Measurements from ENCODE around the gene SENP7. TPM values are rescaled to one million over a fixed set of nuclear protein-coding genes. Genes with fewer than 3 reads are reported as not detected.

Gene SENP7
- total RNA-seq, 1 donor from 2014 or later = 12.2 TPM

DNA sequence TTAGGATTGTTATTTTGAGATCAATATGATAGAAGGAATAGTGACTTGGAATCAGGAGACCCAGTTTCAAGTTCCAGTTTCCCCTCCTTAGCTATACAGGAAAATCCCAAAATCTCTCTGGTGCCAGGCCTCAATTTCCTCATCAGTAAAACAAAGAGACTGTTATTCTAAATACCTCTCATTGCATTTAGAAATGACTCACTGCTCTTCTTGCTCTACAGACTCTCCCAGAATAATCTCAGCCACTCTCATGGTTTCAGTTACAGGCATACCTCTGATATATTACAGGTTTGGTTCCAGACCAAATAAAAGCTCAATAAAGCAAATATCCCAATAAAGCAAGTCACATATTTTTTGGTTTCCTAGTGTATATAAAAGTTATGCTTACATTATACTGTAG lies 221.0 kb downstream of the SENP7 start:
- no peak for ATAC-seq
- no peak for DNase-seq
- intact Hi-C loops (cut with micrococcal nuclease) = no loop called here

DNA sequence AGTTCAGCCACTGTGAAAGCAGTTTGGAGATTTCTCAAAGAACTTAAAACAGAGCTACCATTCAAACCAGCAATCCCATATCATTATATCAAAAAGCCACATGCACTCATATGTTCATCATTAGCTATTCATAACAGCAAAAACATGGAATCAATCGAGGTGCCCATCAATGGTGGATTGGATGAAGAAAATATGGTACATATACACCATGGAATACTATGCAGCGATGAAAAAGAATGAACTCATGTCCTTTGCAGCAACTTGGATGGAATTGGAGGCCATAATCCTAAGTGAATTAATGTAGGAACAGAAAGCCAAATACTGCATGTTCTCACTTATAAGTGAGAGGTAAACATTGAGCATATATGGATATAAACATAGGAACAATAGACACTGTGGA lies 224.7 kb downstream of the SENP7 start:
- intact Hi-C loops (cut with micrococcal nuclease) = no loop called here
- DNase-seq = no peak
- ATAC-seq = no peak

DNA sequence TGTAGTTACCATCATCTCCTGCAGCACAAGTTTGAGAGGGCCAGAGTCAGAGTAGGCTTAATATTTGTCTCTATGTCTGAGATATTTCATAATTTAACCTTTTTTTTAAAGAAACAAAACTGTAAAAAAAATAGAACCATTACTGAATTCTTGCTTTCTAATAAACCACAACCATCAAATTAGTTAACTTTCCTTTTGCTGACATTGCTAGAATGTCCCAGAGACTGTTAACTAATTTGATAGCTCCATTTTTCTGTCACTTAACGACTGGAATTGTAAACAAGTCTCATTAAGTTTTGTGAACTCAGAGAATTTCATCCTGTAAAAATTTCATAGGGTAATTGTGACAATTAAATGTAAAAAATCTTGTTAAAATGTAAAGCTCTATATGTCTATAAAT lies 228.3 kb downstream of the SENP7 start:
- intact Hi-C loops (cut with micrococcal nuclease) = no loop called here
- ATAC-seq = no peak
- DNase-seq = no peak

DNA sequence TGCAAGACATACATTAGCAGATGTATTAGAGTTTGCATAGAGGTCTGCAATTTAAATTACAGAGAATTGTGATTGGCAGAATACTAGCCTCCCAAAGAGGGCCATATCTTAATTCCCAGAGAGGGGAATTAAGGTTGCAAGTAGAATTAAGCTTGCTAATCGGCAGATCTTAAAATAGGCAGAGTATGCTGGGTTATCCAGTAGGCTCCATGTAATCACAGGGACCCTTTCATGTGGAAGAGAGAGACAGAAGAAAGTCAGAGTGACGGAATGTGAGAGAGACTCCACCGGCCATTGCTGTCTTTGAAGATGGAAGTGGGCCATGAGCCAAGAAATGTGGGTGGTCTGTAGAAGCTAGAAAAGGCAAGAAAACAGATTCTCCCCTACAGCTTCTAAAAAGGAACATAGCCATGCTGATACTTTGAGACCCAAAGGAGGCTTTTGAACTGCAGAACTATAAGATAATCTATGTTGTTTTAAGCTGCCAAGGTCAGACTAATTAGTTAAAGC lies 231.4 kb downstream of the SENP7 start:
- intact Hi-C loops (cut with micrococcal nuclease) = no loop called here
- DNase-seq (no peak), ATAC-seq (no peak)

DNA sequence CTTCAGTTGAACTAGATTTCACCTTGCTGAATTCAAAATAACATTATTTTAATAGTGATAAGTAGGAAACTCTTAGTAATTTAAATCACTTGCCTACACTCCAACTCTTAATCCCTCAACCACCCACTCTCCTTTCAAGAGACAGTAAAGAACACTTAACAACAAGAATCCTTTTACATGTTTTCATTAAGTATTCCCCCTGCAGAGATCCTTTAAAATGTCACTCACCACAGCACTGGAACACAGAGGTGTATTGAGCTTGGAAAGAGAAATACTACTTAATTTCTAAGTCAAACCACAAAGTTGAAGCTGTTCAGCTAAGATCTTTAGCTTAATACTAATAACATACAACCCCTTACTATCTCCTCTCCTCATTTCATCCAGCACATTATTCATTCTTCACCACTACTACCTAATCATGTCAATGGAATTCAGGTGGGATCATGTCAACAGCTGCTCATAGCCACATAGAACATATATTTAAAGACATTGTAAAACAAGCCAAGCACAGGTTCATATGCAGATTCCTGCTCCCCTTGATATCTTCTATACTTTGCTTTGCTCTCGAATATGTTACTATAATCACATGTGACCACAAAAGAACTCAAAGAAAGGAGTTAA lies 233.1 kb downstream of the SENP7 start:
- DNase-seq = no peak
- intact Hi-C loops (cut with micrococcal nuclease) = no loop called here
- no peak for ATAC-seq

DNA sequence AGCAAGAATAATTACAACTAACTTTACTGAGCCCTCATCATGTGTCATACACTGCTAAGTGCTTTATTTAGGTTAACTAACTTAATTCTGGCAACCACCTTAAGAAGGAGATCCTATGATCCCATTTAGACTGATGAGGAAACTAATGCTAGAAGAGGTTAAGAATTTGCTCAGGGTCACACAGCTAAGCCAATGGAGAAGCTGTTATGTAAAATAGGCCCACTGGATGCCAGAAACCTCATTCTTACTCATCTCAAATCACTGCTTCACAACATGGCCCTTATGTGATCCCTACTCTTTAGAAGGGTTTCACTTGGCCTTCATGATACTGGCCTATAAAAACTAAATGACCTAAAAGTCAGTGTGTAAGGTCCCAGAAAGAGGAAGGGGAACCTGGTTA lies 233.8 kb downstream of the SENP7 start:
- intact Hi-C loops (cut with micrococcal nuclease) = no loop called here
- DNase-seq (no peak), ATAC-seq (no peak)

DNA sequence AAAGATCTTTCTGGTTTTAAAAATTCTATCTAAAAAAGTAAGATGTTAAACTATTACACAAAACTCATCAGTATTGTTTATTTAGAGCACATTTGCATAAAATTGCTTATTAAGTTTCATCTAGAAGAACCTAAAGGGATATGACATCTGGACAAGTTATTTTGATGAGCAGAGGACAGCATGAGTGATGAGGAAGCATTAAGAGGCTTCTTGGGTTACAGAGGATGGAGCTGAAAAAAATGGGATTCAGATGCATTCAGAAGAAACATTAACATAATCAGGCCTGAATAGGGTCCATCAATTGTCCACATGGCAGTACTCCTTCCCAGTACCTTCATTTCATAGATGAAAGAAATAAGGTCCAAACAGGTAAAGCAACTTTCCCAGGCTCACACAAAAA lies 234.3 kb downstream of the SENP7 start:
- intact Hi-C loops (cut with micrococcal nuclease) = no loop called here
- ATAC-seq (no peak), DNase-seq (no peak)

Other genes with a start within 250 kb of the SENP7 start
- gene IMPG2, start 192.6 kb downstream of the SENP7 start, total RNA-seq = 0.20 TPM
- 30.6 TPM for gene TRMT10C, start 48.7 kb upstream of the SENP7 start, total RNA-seq
- 140 TPM for gene PCNP, start 61.0 kb upstream of the SENP7 start, total RNA-seq
- 12.0 TPM for gene ZBTB11, start 163.9 kb upstream of the SENP7 start, total RNA-seq
- gene RPL24, start 173.5 kb upstream of the SENP7 start, total RNA-seq = 816 TPM
- 6.5 TPM for gene CEP97, start 211.4 kb upstream of the SENP7 start, total RNA-seq

Measured in left ventricle myocardium superior (tissue), 1 donor.